H1 (cell line): ENCODE results near the gene PCDH9. TPM values are rescaled to one million over a fixed set of nuclear protein-coding genes. Genes with fewer than 3 reads are reported as not detected.

Experiments
- CHD7 ChIP-seq: fragments of 300-600 bp; sonication (generic); IDR thresholded peaks from 2 replicates; pipeline ENCODE4 v1.7.1; 2012; ENCODE audit warnings: low read length, moderate library complexity, mild to moderate bottlenecking, inconsistent platforms; ENCODE audit not compliant: insufficient replicate concordance
- polyA plus RNA-seq, 7 experiments: library from polyadenylated mRNA; depleted of rRNA in 3 of 7; stranded (reverse) in 5 of 7; unstranded in 2 of 7; fragments of >200 nt in 5 of 7; fragments of 200-250 nt in 2 of 7; gene quantifications; 1 replicate in 5 of 7; 2 replicates in 1 of 7; 4 replicates in 1 of 7; pipeline versions ENCODE4 v1.2.1 to v1.2.3, GENCODE V29; 2011 to 2013; ENCODE audit warnings: missing spikeins in 2 of 7, mixed read lengths in 2 of 7
- total RNA-seq: library from RNA; stranded (reverse); fragmentation: NEBNext Ultra II Directional; extraction: Animal tissue kit (Norgen Biotek cat#: 25700); gene quantifications from 2 replicates; pipeline ENCODE4 v1.2.1, GENCODE V29; 2021

Gene PCDH9
- total and polyA plus RNA-seq, 2 of the 8 experiments (the other 6 are each of a cell fraction or from before 2014, with no cell fraction given): 0.12 to 0.60 TPM

GRCh38 chr13:67086260-67086659 lies 143.9 kb downstream of the PCDH9 start (continued):
- no peak for TF ChIP-seq CHD7
